ENCODE data around the gene EPS8. TPM values are rescaled to one million over a fixed set of nuclear protein-coding genes. Genes with fewer than 3 reads are reported as not detected.

EPS8 gene
- total RNA-seq, 2 donors from 2014 or later: 4.9 to 6.0 TPM

- ATAC-seq: peak in 1 of 2 donors; percentile 76
- no peak for DNase-seq (ENCODE audit: low spot score in 2 of 2)
- no peaks in the 10 kb centered on the region for H3K36me3 Mint-ChIP-seq
- no peak overlapping the region for H3K27ac Mint-ChIP-seq
- H3K9me3 Mint-ChIP-seq: no peaks in the 10 kb centered on the region
These were observed 95.8 kb downstream of the EPS8 start for GRCh38 chr12:15693228-15693911.

GRCh38 chr12:15691388-15691787 is 97.8 kb downstream of the EPS8 start:
- ATAC-seq (no peak), DNase-seq (ENCODE audit: low spot score in 2 of 2) (no peak)
- no peaks in the 10 kb centered on the region for H3K9me3 Mint-ChIP-seq
- H3K36me3 Mint-ChIP-seq: no peaks in the 10 kb centered on the region
- no peak overlapping the region for H3K27ac Mint-ChIP-seq

GRCh38 chr12:15690320-15690719 is 98.9 kb downstream of the EPS8 start:
- no peak overlapping the region for H3K27ac Mint-ChIP-seq
- DNase-seq (ENCODE audit: low spot score in 2 of 2): no peak
- H3K9me3 Mint-ChIP-seq: no peaks in the 10 kb centered on the region
- no peaks in the 10 kb centered on the region for H3K36me3 Mint-ChIP-seq
- no peak for ATAC-seq

- DNase-seq (ENCODE audit: low spot score in 2 of 2): no peak
- no peak overlapping the region for H3K27ac Mint-ChIP-seq
These were observed 99.4 kb downstream of the EPS8 start for GRCh38 chr12:15689751-15690191.

GRCh38 chr12:15688838-15689625 is 100.2 kb downstream of the EPS8 start:
- no peak for ATAC-seq
- H3K9me3 Mint-ChIP-seq: no peaks in the 10 kb centered on the region
- H3K27ac Mint-ChIP-seq: no peak overlapping the region
- no peak for DNase-seq (ENCODE audit: low spot score in 2 of 2)
- no peaks in the 10 kb centered on the region for H3K36me3 Mint-ChIP-seq

More at GRCh38 chr12:15689751-15690191, 99.4 kb downstream of the EPS8 start:
- no peak for ATAC-seq
- Mint-ChIP-seq H3K36me3 (no peaks in the 10 kb centered on the region), H3K9me3 (no peaks in the 10 kb centered on the region)

GRCh38 chr12:15688202-15688736 is 100.9 kb downstream of the EPS8 start:
- H3K36me3 Mint-ChIP-seq: no peaks in the 10 kb centered on the region
- ATAC-seq (no peak), DNase-seq (ENCODE audit: low spot score in 2 of 2) (no peak)
- H3K9me3 Mint-ChIP-seq: no peaks in the 10 kb centered on the region
- H3K27ac Mint-ChIP-seq: no peak overlapping the region

- DNase-seq (ENCODE audit: low spot score in 2 of 2) (no peak), ATAC-seq (no peak)
- no peaks in the 10 kb centered on the region for H3K9me3 Mint-ChIP-seq
- H3K36me3 Mint-ChIP-seq: no peaks in the 10 kb centered on the region
- no peak overlapping the region for H3K27ac Mint-ChIP-seq
These were observed 101.6 kb downstream of the EPS8 start for GRCh38 chr12:15687583-15687982.

GRCh38 chr12:15684896-15685658 is 104.1 kb downstream of the EPS8 start:
- Mint-ChIP-seq H3K9me3 (no peaks in the 10 kb centered on the region), H3K36me3 (no peaks in the 10 kb centered on the region), H3K27ac (no peak overlapping the region)
- ATAC-seq: no peak
- DNase-seq (ENCODE audit: low spot score in 2 of 2): no peak

- H3K9me3 Mint-ChIP-seq: no peaks in the 10 kb centered on the region
- no peak for ATAC-seq
- H3K27ac Mint-ChIP-seq: no peak overlapping the region
- DNase-seq (ENCODE audit: low spot score in 2 of 2): no peak
- H3K36me3 Mint-ChIP-seq: no peaks in the 10 kb centered on the region
These were observed 106.4 kb downstream of the EPS8 start for GRCh38 chr12:15682826-15683225.

- Mint-ChIP-seq H3K36me3 (no peaks in the 10 kb centered on the region), H3K27ac (no peak overlapping the region), H3K9me3 (no peaks in the 10 kb centered on the region)
- ATAC-seq (no peak), DNase-seq (ENCODE audit: low spot score in 2 of 2) (no peak)
These were observed 110.0 kb downstream of the EPS8 start for GRCh38 chr12:15679151-15679550.

GRCh38 chr12:15677726-15678201 is 111.4 kb downstream of the EPS8 start:
- Mint-ChIP-seq H3K9me3 (no peaks in the 10 kb centered on the region), H3K36me3 (no peaks in the 10 kb centered on the region), H3K27ac (no peak overlapping the region)
- ATAC-seq (no peak), DNase-seq (ENCODE audit: low spot score in 2 of 2) (no peak)

GRCh38 chr12:15677228-15677627 is 112.0 kb downstream of the EPS8 start:
- H3K9me3 Mint-ChIP-seq: no peaks in the 10 kb centered on the region
- H3K36me3 Mint-ChIP-seq: no peaks in the 10 kb centered on the region
- H3K27ac Mint-ChIP-seq: no peak overlapping the region
- DNase-seq (ENCODE audit: low spot score in 2 of 2) (no peak), ATAC-seq (no peak)

GRCh38 chr12:15672671-15673270 is 116.4 kb downstream of the EPS8 start:
- no peaks in the 10 kb centered on the region for H3K36me3 Mint-ChIP-seq
- H3K9me3 Mint-ChIP-seq: no peaks in the 10 kb centered on the region
- H3K27ac Mint-ChIP-seq: no peak overlapping the region
- ATAC-seq (no peak), DNase-seq (ENCODE audit: low spot score in 2 of 2) (no peak)

GRCh38 chr12:15670756-15671155 is 118.4 kb downstream of the EPS8 start:
- Mint-ChIP-seq H3K27ac (no peak overlapping the region), H3K36me3 (no peaks in the 10 kb centered on the region), H3K9me3 (no peaks in the 10 kb centered on the region)
- DNase-seq (ENCODE audit: low spot score in 2 of 2) (no peak), ATAC-seq (no peak)

GRCh38 chr12:15669256-15669948 is 119.8 kb downstream of the EPS8 start:
- no peaks in the 10 kb centered on the region for H3K36me3 Mint-ChIP-seq
- no peaks in the 10 kb centered on the region for H3K9me3 Mint-ChIP-seq
- DNase-seq (ENCODE audit: low spot score in 2 of 2) (no peak), ATAC-seq (no peak)
- H3K27ac Mint-ChIP-seq: no peak overlapping the region

- ATAC-seq: no peak
- Mint-ChIP-seq H3K9me3 (no peaks in the 10 kb centered on the region), H3K27ac (no peak overlapping the region), H3K36me3 (no peaks in the 10 kb centered on the region)
- no peak for DNase-seq (ENCODE audit: low spot score in 2 of 2)
These were observed 124.7 kb downstream of the EPS8 start for GRCh38 chr12:15664491-15664890.
